B cell (primary cell): ENCODE data around the gene ZCCHC3. TPM values are rescaled to one million over a fixed set of nuclear protein-coding genes. Genes with fewer than 3 reads are reported as not detected.

Experiments
- ATAC-seq: fragments of 200-7000 bp; cut with Tn5 transposase; one replicate; pipeline ENCODE4 v1.10.0; 2021; ENCODE audit warnings: low read depth, mild to moderate bottlenecking, moderate number of reproducible peaks, moderate library complexity
- CTCF ChIA-PET: fragments of 350-600 bp; sonication (Branson Sonifier 250); formaldehyde crosslinking; loops from one replicate; lab custom pipeline; 2021; ENCODE audit warnings: antibody characterized with exemption, inconsistent platforms; lab: Charles Lee
- POLR2A ChIA-PET: fragments of 350-600 bp; sonication (Branson Sonifier 250); formaldehyde crosslinking; loops from one replicate; lab custom pipeline; 2021; ENCODE audit warnings: antibody characterized with exemption; lab: Charles Lee
- DNase-seq: peaks from one replicate; pipeline ENCODE4 v3.0.0; 2013
- H2AFZ ChIP-seq: 2 replicates; pipeline ENCODE4 v1.6.1; 2012; ENCODE audit warnings: mild to moderate bottlenecking, low read depth, low read length; ENCODE audit not compliant: insufficient read depth, poor library complexity, severe bottlenecking
- H3K27ac ChIP-seq, 2 donors: 1 replicate in 1 of 2; 2 replicates in 1 of 2; pipeline ENCODE4 v1.5.1; 2012 to 2013; ENCODE audit warnings: low read length in 2 of 2, mild to moderate bottlenecking in 2 of 2, moderate library complexity in 1 of 2
- H3K27me3 ChIP-seq, 4 experiments: fragments of 200-600 bp in 1 of 4; sonication (generic) in 1 of 4; replicated peaks in 1 of 4; 1 replicate in 2 of 4; 2 replicates in 2 of 4; pipeline versions ENCODE4 v1.6.1 to v1.7.0; 2013 to 2016; ENCODE audit warnings: low read length in 3 of 4, mild to moderate bottlenecking in 2 of 4, mixed read lengths in 1 of 4, moderate library complexity in 1 of 4; ENCODE audit not compliant: insufficient read depth in 4 of 4, control insufficient read depth in 3 of 4; ENCODE audit errors: control extremely low read depth in 1 of 4
- H3K36me3 ChIP-seq, 2 experiments: replicated peaks in 1 of 2; 1 replicate in 1 of 2; 2 replicates in 1 of 2; pipeline versions ENCODE4 v1.6.1 to v1.7.1; 2013; ENCODE audit warnings: low read length in 1 of 2; ENCODE audit not compliant: insufficient read depth in 2 of 2, control insufficient read depth in 1 of 2; ENCODE audit errors: control extremely low read depth in 1 of 2, extremely low read depth in 1 of 2
- H3K4me1 ChIP-seq, 2 donors: fragments of 200-600 bp in 1 of 2; sonication (generic) in 1 of 2; 1 replicate in 1 of 2; 2 replicates in 1 of 2; pipeline versions ENCODE4 v1.5.1 to v1.6.1; 2013 to 2017; ENCODE audit warnings: low read length in 2 of 2; ENCODE audit not compliant: control insufficient read depth in 2 of 2, insufficient read depth in 2 of 2
- H3K4me2 ChIP-seq: replicated peaks from 2 replicates; pipeline ENCODE3; 2012; ENCODE audit warnings: mild to moderate bottlenecking, low read depth, low read length; ENCODE audit not compliant: poor library complexity, severe bottlenecking
- H3K4me3 ChIP-seq, 5 experiments: fragments of 200-600 bp in 1 of 5; sonication (generic) in 1 of 5; 1 replicate in 3 of 5; 2 replicates in 2 of 5; pipeline versions ENCODE4 v1.5.1 to v1.7.0; 2011 to 2016; ENCODE audit warnings: low read length in 4 of 5, mild to moderate bottlenecking in 4 of 5, low read depth in 2 of 5, control low read depth in 1 of 5, moderate library complexity in 1 of 5; ENCODE audit not compliant: insufficient read depth in 1 of 5; ENCODE audit errors: control extremely low read depth in 1 of 5, extremely low read depth in 1 of 5
- H3K79me2 ChIP-seq: fragments of 200-600 bp; sonication (generic); one replicate; pipeline ENCODE4 v1.6.0; 2016; ENCODE audit warnings: low read length; ENCODE audit not compliant: control insufficient read depth, insufficient read depth
- H3K9ac ChIP-seq: fragments of 200-600 bp; sonication (generic); 2 replicates; pipeline ENCODE4 v1.6.1; 2017; ENCODE audit warnings: mild to moderate bottlenecking, low read length, moderate library complexity
- H3K9me3 ChIP-seq, 3 donors: one replicate each; pipeline versions ENCODE4 v1.6.1 to v1.7.1; 2013; ENCODE audit warnings: low read length in 2 of 3; ENCODE audit not compliant: control insufficient read depth in 2 of 3, insufficient read depth in 1 of 3; ENCODE audit errors: control extremely low read depth in 1 of 3
- H4K20me1 ChIP-seq: 2 replicates; pipeline ENCODE4 v1.6.0; 2012; ENCODE audit warnings: mild to moderate bottlenecking, low read length; ENCODE audit not compliant: insufficient read depth, control insufficient read depth, poor library complexity, severe bottlenecking
- H3K27ac Mint-ChIP-seq: one replicate; pipeline ENCODE4 v1.8.0; 2021; ENCODE audit warnings: mixed read lengths
- H3K27me3 Mint-ChIP-seq: one replicate; pipeline ENCODE4 v1.8.0; 2021; ENCODE audit warnings: mixed read lengths
- H3K4me1 Mint-ChIP-seq: one replicate; pipeline ENCODE4 v1.8.0; 2021; ENCODE audit warnings: mixed read lengths
- H3K4me3 Mint-ChIP-seq: one replicate; pipeline ENCODE4 v1.8.0; 2021; ENCODE audit warnings: mixed read lengths
- H3K9me3 Mint-ChIP-seq: one replicate; pipeline ENCODE4 v1.8.0; 2022; ENCODE audit warnings: mixed read lengths; ENCODE audit not compliant: insufficient read depth
- EZH2 ChIP-seq: IDR thresholded peaks from 2 replicates; pipeline ENCODE4 v1.6.1; 2012; ENCODE audit warnings: borderline replicate concordance, low read depth, mild to moderate bottlenecking, moderate library complexity, low read length; ENCODE audit not compliant: insufficient read depth, poor library complexity, severe bottlenecking
- WGBS: methylation state at CpG from one replicate; pipeline ENCODE4 v1.1.5; 2013; ENCODE audit warnings: missing lambda C conversion rate; ENCODE audit not compliant: insufficient coverage; 5-methylcytosine and 5-hydroxymethylcytosine counted together
- intact Hi-C: fragments of 100-400 bp; cut with micrococcal nuclease; formaldehyde crosslinking; loops from one replicate; pipeline ENCODE4 v1.10.0; 2022
- polyA plus RNA-seq: library from polyadenylated mRNA; depleted of rRNA; stranded (reverse); fragments of >200 nt; gene quantifications from 2 replicates; pipeline ENCODE4 v1.2.3, GENCODE V29; 2012
- total RNA-seq, 2 donors: library from RNA; stranded (reverse); fragments of 120-200 nt in 1 of 2; gene quantifications; 1 replicate in 1 of 2; 2 replicates in 1 of 2; pipeline versions ENCODE4 v1.2.3 to v1.2.4, GENCODE V29; 2013 to 2022
- TF ChIP-seq, protein P1 (sequence below): fragments of 200-600 bp; IDR thresholded peaks from one replicate; pipeline ENCODE4 v1.8.0; 2022; ENCODE audit warnings: antibody characterized with exemption, mild to moderate bottlenecking

The ZCCHC3 gene
- total and polyA plus RNA-seq, 2 donors (not counting 1 experiment from before 2014, with no cell fraction given) = 12.8 to 35.7 TPM

DNA sequence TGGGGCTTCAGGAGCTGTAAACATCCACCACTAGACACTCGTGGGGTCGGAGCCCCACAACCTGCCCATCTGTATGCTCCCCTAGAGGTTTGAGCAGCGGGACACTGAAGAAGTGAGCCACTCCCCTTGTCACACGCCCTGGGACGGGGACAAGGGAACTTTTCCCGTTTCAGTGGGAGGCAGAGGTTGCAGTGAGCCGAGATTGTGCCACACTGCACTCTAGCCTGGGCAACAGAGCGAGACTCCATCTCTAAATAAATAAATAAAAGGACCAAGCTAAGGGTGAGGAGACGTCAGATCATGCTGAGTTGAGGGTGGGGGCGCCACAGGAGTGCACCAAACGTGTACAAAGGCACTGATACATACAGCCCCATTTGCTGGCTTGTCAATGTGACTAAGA lies 8.4 kb downstream of the ZCCHC3 start:
- intact Hi-C loops = no loop called here
- peaks cover 0 to 2% of the 10 kb centered on the region in 2 experiments for H3K36me3 ChIP-seq
- no peak for DNase-seq
- no peak overlapping the region for H2AFZ ChIP-seq
- POLR2A ChIA-PET = interaction anchor here (1.0 to 1.6 kb wide), 2 partner anchors 17 to 18 kb away, joined by 3 read pairs; no protein-coding TSS in a partner anchor
- H3K27me3 ChIP-seq = no peaks in the 10 kb centered on the region
- no peak overlapping the region for H3K9ac ChIP-seq
- H3K79me2 ChIP-seq = no peaks in the 10 kb centered on the region
- no peak for TF ChIP-seq EZH2
- CTCF ChIA-PET = no interaction called here
- peaks cover 8 to 13% of the 10 kb centered on the region in 2 donors for H3K4me1 ChIP-seq
- peaks cover 0 to 4% (median 0%) of the 10 kb centered on the region in 3 donors for H3K9me3 ChIP-seq
- no peak overlapping the region for H3K4me3 Mint-ChIP-seq
- peaks cover 12% of the 10 kb centered on the region for H4K20me1 ChIP-seq
- no peak overlapping the region for H3K27ac Mint-ChIP-seq
- ATAC-seq = no peak
- H3K4me2 ChIP-seq = no peak overlapping the region
- no peaks in the 10 kb centered on the region for H3K9me3 Mint-ChIP-seq
- H3K4me3 ChIP-seq = no peak overlapping the region
- no CpG with 5 or more reads among the region's 11 CpGs for WGBS
- no peaks in the 10 kb centered on the region for H3K27me3 Mint-ChIP-seq
- peaks cover 15% of the 10 kb centered on the region for H3K4me1 Mint-ChIP-seq
- H3K27ac ChIP-seq = no peak overlapping the region

- Mint-ChIP-seq H3K27me3 (no peaks in the 10 kb centered on the region), H3K4me3 (no peak overlapping the region), H3K27ac (no peak overlapping the region), H3K9me3 (no peaks in the 10 kb centered on the region), H3K4me1 (peaks cover 16% of the 10 kb centered on the region)
- peaks cover 10 to 13% of the 10 kb centered on the region in 2 donors for H3K4me1 ChIP-seq
- no peaks in the 10 kb centered on the region for H3K36me3 ChIP-seq
- peaks cover 0 to 4% (median 0%) of the 10 kb centered on the region in 3 donors for H3K9me3 ChIP-seq
- TF ChIP-seq, protein P1, sequence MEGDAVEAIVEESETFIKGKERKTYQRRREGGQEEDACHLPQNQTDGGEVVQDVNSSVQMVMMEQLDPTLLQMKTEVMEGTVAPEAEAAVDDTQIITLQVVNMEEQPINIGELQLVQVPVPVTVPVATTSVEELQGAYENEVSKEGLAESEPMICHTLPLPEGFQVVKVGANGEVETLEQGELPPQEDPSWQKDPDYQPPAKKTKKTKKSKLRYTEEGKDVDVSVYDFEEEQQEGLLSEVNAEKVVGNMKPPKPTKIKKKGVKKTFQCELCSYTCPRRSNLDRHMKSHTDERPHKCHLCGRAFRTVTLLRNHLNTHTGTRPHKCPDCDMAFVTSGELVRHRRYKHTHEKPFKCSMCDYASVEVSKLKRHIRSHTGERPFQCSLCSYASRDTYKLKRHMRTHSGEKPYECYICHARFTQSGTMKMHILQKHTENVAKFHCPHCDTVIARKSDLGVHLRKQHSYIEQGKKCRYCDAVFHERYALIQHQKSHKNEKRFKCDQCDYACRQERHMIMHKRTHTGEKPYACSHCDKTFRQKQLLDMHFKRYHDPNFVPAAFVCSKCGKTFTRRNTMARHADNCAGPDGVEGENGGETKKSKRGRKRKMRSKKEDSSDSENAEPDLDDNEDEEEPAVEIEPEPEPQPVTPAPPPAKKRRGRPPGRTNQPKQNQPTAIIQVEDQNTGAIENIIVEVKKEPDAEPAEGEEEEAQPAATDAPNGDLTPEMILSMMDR = no peak
- TF ChIP-seq EZH2 = no peak
- H3K27me3 ChIP-seq = no peaks in the 10 kb centered on the region
- no peak overlapping the region for H3K4me2 ChIP-seq
- no peak overlapping the region for H3K4me3 ChIP-seq
- DNase-seq = no peak
- WGBS = 96% methylated on average over 4 of the region's 7 CpGs
- H4K20me1 ChIP-seq = no peaks in the 10 kb centered on the region
- ATAC-seq = no peak
- CTCF ChIA-PET = interaction anchor here (0.9 to 3.0 kb wide), 3 partner anchors 10 to 15 kb away, joined by 3 to 17 read pairs (median 12); no protein-coding TSS in a partner anchor
- no peak overlapping the region for H2AFZ ChIP-seq
- no peak overlapping the region for H3K9ac ChIP-seq
- intact Hi-C loops = no loop called here
- POLR2A ChIA-PET = interaction anchor here (2.3 kb wide), 1 partner anchor 15 kb away, joined by 7 read pairs; no protein-coding TSS in a partner anchor
- no peak overlapping the region for H3K27ac ChIP-seq
- no peaks in the 10 kb centered on the region for H3K79me2 ChIP-seq
Observed at GRCh38 chr20:308427-309038, 11.2 kb downstream of the ZCCHC3 start.
